H1 (cell line): ENCODE measurements around the gene MTERF2.

Experiments used
- CTCF ChIP-seq, 3 experiments: IDR thresholded peaks; 1 replicate in 2 of 3; 2 replicates in 1 of 3; pipeline versions ENCODE4 v1.5.1 to v1.6.1; 2011; ENCODE audit warnings: low read length in 3 of 3, mild to moderate bottlenecking in 3 of 3, inconsistent platforms in 2 of 3, low read depth in 1 of 3, moderate library complexity in 1 of 3; ENCODE audit not compliant: insufficient read depth in 1 of 3; ENCODE audit errors: control extremely low read depth in 1 of 3
- YY1 ChIP-seq: IDR thresholded peaks from 2 replicates; pipeline ENCODE4 v1.6.1; 2011; ENCODE audit warnings: low read depth, mild to moderate bottlenecking, low read length

- TF ChIP-seq CTCF (IDR thresholded peaks at IDR 0.05; ENCODE audit: control extremely low read depth in 1 of 3, insufficient read depth in 1 of 3, low read depth in 1 of 3, low read length in 3 of 3): no peak
- TF ChIP-seq YY1: no peak
These were observed 45.3 kb upstream of the MTERF2 start for GRCh38 chr12:107032266-107032665.
